ENCODE results near the gene DNMT3B.
A peak's percentile ranks its signal among the peaks of the same experiment; 100 is the strongest.
"Not testable (repeated sequence)": the region's sequence is repeated elsewhere in the genome, so short reads cannot be mapped to it uniquely, and the experiment has no call there.

DNMT3B gene

GRCh38 chr20:32763202-32764004 is 1.2 kb downstream of the DNMT3B start:
- Histone ChIP-seq H3K27me3 (ENCODE audit: control insufficient read depth in 1 of 2, insufficient read depth in 2 of 2, low read length in 2 of 2) (no peaks in the 10 kb centered on the region), H3K9me3 (ENCODE audit: control insufficient read depth in 2 of 2, low read length in 2 of 2) (no peaks in the 10 kb centered on the region), H3K9ac (ENCODE audit: low read length in 2 of 2) (peak overlapping the region; percentile 60 to 62), H3K36me3 (ENCODE audit: control insufficient read depth in 2 of 2, insufficient read depth in 2 of 2, low read length in 2 of 2) (no peaks in the 10 kb centered on the region), H3K4me3 (ENCODE audit: low read length in 2 of 2) (peak overlapping the region; percentile 64 to 85), H3K27ac (ENCODE audit: low read length) (no peak overlapping the region), H3K4me1 (ENCODE audit: control insufficient read depth, insufficient read depth, low read length) (peaks cover 19% of the 10 kb centered on the region)

- Histone ChIP-seq H3K9ac (ENCODE audit: low read length in 2 of 2) (no peak overlapping the region), H3K9me3 (ENCODE audit: control insufficient read depth in 2 of 2, low read length in 2 of 2) (no peaks in the 10 kb centered on the region), H3K4me1 (ENCODE audit: control insufficient read depth, insufficient read depth, low read length) (peaks cover 19% of the 10 kb centered on the region), H3K27me3 (ENCODE audit: control insufficient read depth in 1 of 2, insufficient read depth in 2 of 2, low read length in 2 of 2) (no peaks in the 10 kb centered on the region), H3K36me3 (ENCODE audit: control insufficient read depth in 2 of 2, insufficient read depth in 2 of 2, low read length in 2 of 2) (no peaks in the 10 kb centered on the region), H3K27ac (ENCODE audit: low read length) (no peak overlapping the region), H3K4me3 (ENCODE audit: low read length in 2 of 2) (no peak overlapping the region)
Measured at GRCh38 chr20:32764005-32764960, 2.1 kb downstream of the DNMT3B start.

- H3K4me1 ChIP-seq (ENCODE audit: control insufficient read depth, insufficient read depth, low read length) = peaks cover 19% of the 10 kb centered on the region
- not testable (repeated sequence) for H3K27me3 ChIP-seq (ENCODE audit: control insufficient read depth in 1 of 2, insufficient read depth in 2 of 2, low read length in 2 of 2); H3K9ac ChIP-seq (ENCODE audit: low read length in 2 of 2); H3K36me3 ChIP-seq (ENCODE audit: control insufficient read depth in 2 of 2, insufficient read depth in 2 of 2, low read length in 2 of 2); H3K27ac ChIP-seq (ENCODE audit: low read length); H3K4me3 ChIP-seq (ENCODE audit: low read length in 2 of 2); H3K9me3 ChIP-seq (ENCODE audit: control insufficient read depth in 2 of 2, low read length in 2 of 2)
Measured at GRCh38 chr20:32765230-32765875, 3.2 kb downstream of the DNMT3B start.

- Histone ChIP-seq H3K4me1 (ENCODE audit: control insufficient read depth, insufficient read depth, low read length) (peaks cover 11% of the 10 kb centered on the region), H3K9ac (ENCODE audit: low read length in 2 of 2) (no peak overlapping the region), H3K9me3 (ENCODE audit: control insufficient read depth in 2 of 2, low read length in 2 of 2) (no peaks in the 10 kb centered on the region), H3K4me3 (ENCODE audit: low read length in 2 of 2) (no peak overlapping the region), H3K27ac (ENCODE audit: low read length) (no peak overlapping the region), H3K27me3 (ENCODE audit: control insufficient read depth in 1 of 2, insufficient read depth in 2 of 2, low read length in 2 of 2) (no peaks in the 10 kb centered on the region), H3K36me3 (ENCODE audit: control insufficient read depth in 2 of 2, insufficient read depth in 2 of 2, low read length in 2 of 2) (no peaks in the 10 kb centered on the region)
Measured at GRCh38 chr20:32767418-32768198, 5.4 kb downstream of the DNMT3B start.

GRCh38 chr20:32772046-32772445 is 9.9 kb downstream of the DNMT3B start:
- Histone ChIP-seq H3K36me3 (ENCODE audit: control insufficient read depth in 2 of 2, insufficient read depth in 2 of 2, low read length in 2 of 2) (no peaks in the 10 kb centered on the region), H3K9ac (ENCODE audit: low read length in 2 of 2) (no peak overlapping the region), H3K4me3 (ENCODE audit: low read length in 2 of 2) (no peak overlapping the region), H3K27me3 (ENCODE audit: control insufficient read depth in 1 of 2, insufficient read depth in 2 of 2, low read length in 2 of 2) (no peaks in the 10 kb centered on the region), H3K27ac (ENCODE audit: low read length) (no peak overlapping the region), H3K4me1 (ENCODE audit: control insufficient read depth, insufficient read depth, low read length) (no peaks in the 10 kb centered on the region), H3K9me3 (ENCODE audit: control insufficient read depth in 2 of 2, low read length in 2 of 2) (no peaks in the 10 kb centered on the region)

GRCh38 chr20:32773223-32773622 is 11.0 kb downstream of the DNMT3B start:
- Histone ChIP-seq H3K9me3 (ENCODE audit: control insufficient read depth in 2 of 2, low read length in 2 of 2) (no peaks in the 10 kb centered on the region), H3K4me3 (ENCODE audit: low read length in 2 of 2) (no peak overlapping the region), H3K36me3 (ENCODE audit: control insufficient read depth in 2 of 2, insufficient read depth in 2 of 2, low read length in 2 of 2) (no peaks in the 10 kb centered on the region), H3K9ac (ENCODE audit: low read length in 2 of 2) (no peak overlapping the region), H3K27ac (ENCODE audit: low read length) (no peak overlapping the region), H3K27me3 (ENCODE audit: control insufficient read depth in 1 of 2, insufficient read depth in 2 of 2, low read length in 2 of 2) (no peaks in the 10 kb centered on the region), H3K4me1 (ENCODE audit: control insufficient read depth, insufficient read depth, low read length) (no peaks in the 10 kb centered on the region)

GRCh38 chr20:32773855-32774254 is 11.7 kb downstream of the DNMT3B start:
- Histone ChIP-seq H3K27ac (ENCODE audit: low read length) (no peak overlapping the region), H3K4me3 (ENCODE audit: low read length in 2 of 2) (no peak overlapping the region), H3K36me3 (ENCODE audit: control insufficient read depth in 2 of 2, insufficient read depth in 2 of 2, low read length in 2 of 2) (no peaks in the 10 kb centered on the region), H3K27me3 (ENCODE audit: control insufficient read depth in 1 of 2, insufficient read depth in 2 of 2, low read length in 2 of 2) (no peaks in the 10 kb centered on the region), H3K9me3 (ENCODE audit: control insufficient read depth in 2 of 2, low read length in 2 of 2) (no peaks in the 10 kb centered on the region), H3K4me1 (ENCODE audit: control insufficient read depth, insufficient read depth, low read length) (no peaks in the 10 kb centered on the region), H3K9ac (ENCODE audit: low read length in 2 of 2) (no peak overlapping the region)

- no peak overlapping the region for H3K27ac ChIP-seq (ENCODE audit: low read length)
- H3K4me1 ChIP-seq (ENCODE audit: control insufficient read depth, insufficient read depth, low read length) = no peaks in the 10 kb centered on the region
- H3K27me3 ChIP-seq (ENCODE audit: control insufficient read depth in 1 of 2, insufficient read depth in 2 of 2, low read length in 2 of 2) = no peaks in the 10 kb centered on the region
- H3K4me3 ChIP-seq (ENCODE audit: low read length in 2 of 2) = no peak overlapping the region
- H3K9ac ChIP-seq (ENCODE audit: low read length in 2 of 2) = no peak overlapping the region
- no peaks in the 10 kb centered on the region for H3K9me3 ChIP-seq (ENCODE audit: control insufficient read depth in 2 of 2, low read length in 2 of 2)
- H3K36me3 ChIP-seq (ENCODE audit: control insufficient read depth in 2 of 2, insufficient read depth in 2 of 2, low read length in 2 of 2) = no peaks in the 10 kb centered on the region
Measured at GRCh38 chr20:32775336-32775991, 13.3 kb downstream of the DNMT3B start.

GRCh38 chr20:32777177-32777956 is 15.2 kb downstream of the DNMT3B start:
- no peak overlapping the region for H3K27ac ChIP-seq (ENCODE audit: low read length)
- no peaks in the 10 kb centered on the region for H3K4me1 ChIP-seq (ENCODE audit: control insufficient read depth, insufficient read depth, low read length)
- H3K27me3 ChIP-seq (ENCODE audit: control insufficient read depth in 1 of 2, insufficient read depth in 2 of 2, low read length in 2 of 2) = no peaks in the 10 kb centered on the region
- H3K4me3 ChIP-seq (ENCODE audit: low read length in 2 of 2) = no peak overlapping the region
- H3K9ac ChIP-seq (ENCODE audit: low read length in 2 of 2) = no peak overlapping the region
- no peaks in the 10 kb centered on the region for H3K36me3 ChIP-seq (ENCODE audit: control insufficient read depth in 2 of 2, insufficient read depth in 2 of 2, low read length in 2 of 2)
- no peaks in the 10 kb centered on the region for H3K9me3 ChIP-seq (ENCODE audit: control insufficient read depth in 2 of 2, low read length in 2 of 2)
